ENCODE measurements around the gene GAST. TPM values are rescaled to one million over a fixed set of nuclear protein-coding genes. Genes with fewer than 3 reads are reported as not detected.

GAST gene
- total and polyA plus RNA-seq, 2 of the 13 experiments (the other 11 are each of a cell fraction or from before 2014, with no cell fraction given): 0.32 to 0.42 TPM

GRCh38 chr17:41679740-41680425 lies 32.2 kb upstream of the GAST start:
- no peak for FAIRE-seq
- peaks cover 2 to 8% of the 10 kb centered on the region in 2 experiments; a peak in 4 of 5 replicates for H3K27me3 ChIP-seq (ENCODE audit: control insufficient read depth in 1 of 2, insufficient read depth in 2 of 2, low read length in 2 of 2)
- H3K4me1 ChIP-seq (ENCODE audit: insufficient read depth, low read length): peaks cover 46% of the 10 kb centered on the region
- no peaks in the 10 kb centered on the region for H4K20me1 ChIP-seq (ENCODE audit: insufficient read depth, low read length)
- no peak overlapping the region for H2AFZ ChIP-seq (ENCODE audit: low read length)
- intact Hi-C loops (cut with micrococcal nuclease; ENCODE audit: unreplicated experiment) (no loop called here), in situ Hi-C loops (cut with HindIII; ENCODE audit: extremely low pct_ligation_motif_present, low pct_unique_long_range_greater_than_20kb) (no loop called here)
- CTCF ChIA-PET (ENCODE audit: low intra/inter-chr PET ratio, low total read pairs): no interaction called here
- H3K4me2 ChIP-seq (ENCODE audit: low read depth, low read length): no peak overlapping the region
- DNase-seq (ENCODE audit: low spot score): no peak
- no TSS peak for BruUV-seq (replicated peaks)
- TF ChIP-seq HNRNPK (IDR thresholded peaks at IDR 0.05; ENCODE audit: low read depth, low read length, poor library complexity, severe bottlenecking) (peak; percentile 85), TGIF2 (CRISPR knock-in tag; IDR thresholded peaks at IDR 0.05) (no peak), ZBTB33 (CRISPR knock-in tag; IDR thresholded peaks at IDR 0.05) (no peak)
- POLR2A ChIA-PET: interaction anchor here (0.6 to 7.2 kb wide), 7 partner anchors 11 to 166 kb away, joined by 3 to 443 read pairs (median 6); partner anchors contain the start of genes EIF1, JUP and P3H4
- WGBS (ENCODE audit: low lambda C conversion rate): 25% methylated on average over 5 of the region's 5 CpGs
- no peak overlapping the region for H3K4me3 ChIP-seq (replicated peaks in 1 of 3; ENCODE audit: insufficient read depth in 1 of 3, low read depth in 2 of 3, low read length in 3 of 3)
- H3K9me3 ChIP-seq (ENCODE audit: low read length): no peaks in the 10 kb centered on the region
- no peak overlapping the region for H3K27ac ChIP-seq (ENCODE audit: extremely low read length, insufficient read depth, low read length)
- H3K36me3 ChIP-seq (replicated peaks in 1 of 2; ENCODE audit: control insufficient read depth in 1 of 2, insufficient read depth in 2 of 2, low read length in 2 of 2): no peaks in the 10 kb centered on the region
- H3K79me2 ChIP-seq (ENCODE audit: insufficient read depth, low read length): no peaks in the 10 kb centered on the region
- no peak overlapping the region for H3K9ac ChIP-seq (ENCODE audit: insufficient read depth, low read depth, low read length)
- ATAC-seq: no peak

- intact Hi-C loops (cut with micrococcal nuclease; ENCODE audit: unreplicated experiment): no loop called here
- DNase-seq (ENCODE audit: low spot score): no peak
- 48% methylated on average over 10 of the region's 10 CpGs for WGBS (ENCODE audit: low lambda C conversion rate)
- TF ChIP-seq HDAC1 (CRISPR knock-in tag; IDR thresholded peaks at IDR 0.05) (no peak), ATF3 (CRISPR knock-in tag; IDR thresholded peaks at IDR 0.05) (no peak), ERF (CRISPR knock-in tag; IDR thresholded peaks at IDR 0.05) (no peak), SP140L (CRISPR knock-in tag; IDR thresholded peaks at IDR 0.05; ENCODE audit: borderline replicate concordance) (no peak), KLF6 (CRISPR knock-in tag; IDR thresholded peaks at IDR 0.05) (no peak), ELF3 (CRISPR knock-in tag; IDR thresholded peaks at IDR 0.05) (no peak), SSRP1 (CRISPR knock-in tag; IDR thresholded peaks at IDR 0.05) (no peak), ZNF772 (CRISPR knock-in tag; IDR thresholded peaks at IDR 0.05) (no peak), NCOA5 (CRISPR knock-in tag; IDR thresholded peaks at IDR 0.05) (no peak), ZNF7 (CRISPR knock-in tag; IDR thresholded peaks at IDR 0.05) (no peak), SOX5 (CRISPR knock-in tag; IDR thresholded peaks at IDR 0.05; ENCODE audit: borderline replicate concordance) (no peak), DR1 (CRISPR knock-in tag; IDR thresholded peaks at IDR 0.05) (no peak), NR2C2 (CRISPR knock-in tag; IDR thresholded peaks at IDR 0.05; ENCODE audit: borderline replicate concordance) (no peak)
These were observed 31.6 kb upstream of the GAST start for GRCh38 chr17:41680426-41681040.

More at GRCh38 chr17:41680426-41681040, 31.6 kb upstream of the GAST start:
- Histone ChIP-seq H3K4me1 (ENCODE audit: insufficient read depth, low read length) (peaks cover 39% of the 10 kb centered on the region), H3K4me2 (ENCODE audit: low read depth, low read length) (no peak overlapping the region), H3K36me3 (replicated peaks in 1 of 2; ENCODE audit: control insufficient read depth in 1 of 2, insufficient read depth in 2 of 2, low read length in 2 of 2) (no peaks in the 10 kb centered on the region), H3K4me3 (replicated peaks in 1 of 3; ENCODE audit: insufficient read depth in 1 of 3, low read depth in 2 of 3, low read length in 3 of 3) (no peak overlapping the region), H3K27me3 (ENCODE audit: control insufficient read depth in 1 of 2, insufficient read depth in 2 of 2, low read length in 2 of 2) (peaks cover 2 to 8% of the 10 kb centered on the region in 2 experiments; a peak in 4 of 5 replicates), H4K20me1 (ENCODE audit: insufficient read depth, low read length) (no peaks in the 10 kb centered on the region), H3K79me2 (ENCODE audit: insufficient read depth, low read length) (no peaks in the 10 kb centered on the region), H3K9ac (ENCODE audit: insufficient read depth, low read depth, low read length) (no peak overlapping the region), H3K9me3 (ENCODE audit: low read length) (no peaks in the 10 kb centered on the region), H3K27ac (ENCODE audit: extremely low read length, insufficient read depth, low read length) (no peak overlapping the region), H2AFZ (ENCODE audit: low read length) (no peak overlapping the region)
- POLR2A ChIA-PET: interaction anchor here (0.6 to 7.2 kb wide), 3 partner anchors 10 to 167 kb away, joined by 3 to 443 read pairs (median 3); partner anchors contain the start of genes EIF1 and P3H4
- no peak for ATAC-seq
- CTCF ChIA-PET (ENCODE audit: low intra/inter-chr PET ratio, low total read pairs): no interaction called here
- no TSS peak for BruUV-seq (replicated peaks)
- FAIRE-seq: no peak
- in situ Hi-C loops (cut with HindIII; ENCODE audit: extremely low pct_ligation_motif_present, low pct_unique_long_range_greater_than_20kb): no loop called here

Measured in HepG2 (cell line).